Parathyroid adenoma (tissue), 2 donors: Measurements from ENCODE around the gene PSENEN.
"Not testable (repeated sequence)": the region's sequence is repeated elsewhere in the genome, so short reads cannot be mapped to it uniquely, and the experiment has no call there.

Experiments used
- H2AFZ ChIP-seq: fragments of 300-600 bp; sonication (generic); one replicate; pipeline ENCODE4 v1.7.0; 2017; ENCODE audit warnings: antibody characterized with exemption, mild to moderate bottlenecking
- H3K27ac ChIP-seq: fragments of 300-600 bp; sonication (generic); one replicate; pipeline ENCODE4 v1.7.0; 2017
- H3K27me3 ChIP-seq: fragments of 300-600 bp; sonication (generic); one replicate; pipeline ENCODE4 v1.7.0; 2017; ENCODE audit warnings: low read length; ENCODE audit not compliant: control insufficient read depth, insufficient read depth
- H3K36me3 ChIP-seq: fragments of 300-600 bp; sonication (generic); one replicate; pipeline ENCODE4 v1.7.0; 2017; ENCODE audit warnings: low read length; ENCODE audit not compliant: control insufficient read depth, insufficient read depth
- H3K4me1 ChIP-seq: fragments of 300-600 bp; sonication (generic); one replicate; pipeline ENCODE4 v1.7.0; 2017; ENCODE audit warnings: control low read depth
- H3K4me2 ChIP-seq: fragments of 300-600 bp; sonication (generic); one replicate; pipeline ENCODE4 v1.7.0; 2017; ENCODE audit warnings: low read length
- H3K4me3 ChIP-seq: fragments of 300-600 bp; sonication (generic); one replicate; pipeline ENCODE4 v1.7.0; 2017; ENCODE audit warnings: low read depth, low read length
- H3K79me2 ChIP-seq: fragments of 300-600 bp; sonication (generic); one replicate; pipeline ENCODE4 v1.7.0; 2017; ENCODE audit warnings: control low read depth
- H3K9ac ChIP-seq: fragments of 300-600 bp; sonication (generic); one replicate; pipeline ENCODE4 v1.7.0; 2017; ENCODE audit warnings: mild to moderate bottlenecking
- H3K9me3 ChIP-seq: fragments of 300-600 bp; sonication (generic); one replicate; pipeline ENCODE4 v1.7.0; 2017; ENCODE audit warnings: low read length; ENCODE audit not compliant: control insufficient read depth
- TF ChIP-seq, protein P1 (sequence below): fragments of 300-600 bp; sonication (generic); IDR thresholded peaks from one replicate; pipeline ENCODE4 v1.7.0; 2017; ENCODE audit warnings: antibody characterized with exemption, mild to moderate bottlenecking
- donor health status: primary hyperparathyroidism.

The PSENEN gene

GRCh38 chr19:35793381-35794165 is 48.1 kb downstream of the PSENEN start:
- Histone ChIP-seq H3K27me3 (no peaks in the 10 kb centered on the region), H3K4me3 (no peak overlapping the region), H3K4me2 (no peak overlapping the region), H3K9me3 (no peaks in the 10 kb centered on the region), H3K36me3 (no peaks in the 10 kb centered on the region), H3K4me1 (no peaks in the 10 kb centered on the region), H2AFZ (no peak overlapping the region), H3K79me2 (no peaks in the 10 kb centered on the region), H3K9ac (no peak overlapping the region), H3K27ac (no peak overlapping the region)
- TF ChIP-seq, protein P1, sequence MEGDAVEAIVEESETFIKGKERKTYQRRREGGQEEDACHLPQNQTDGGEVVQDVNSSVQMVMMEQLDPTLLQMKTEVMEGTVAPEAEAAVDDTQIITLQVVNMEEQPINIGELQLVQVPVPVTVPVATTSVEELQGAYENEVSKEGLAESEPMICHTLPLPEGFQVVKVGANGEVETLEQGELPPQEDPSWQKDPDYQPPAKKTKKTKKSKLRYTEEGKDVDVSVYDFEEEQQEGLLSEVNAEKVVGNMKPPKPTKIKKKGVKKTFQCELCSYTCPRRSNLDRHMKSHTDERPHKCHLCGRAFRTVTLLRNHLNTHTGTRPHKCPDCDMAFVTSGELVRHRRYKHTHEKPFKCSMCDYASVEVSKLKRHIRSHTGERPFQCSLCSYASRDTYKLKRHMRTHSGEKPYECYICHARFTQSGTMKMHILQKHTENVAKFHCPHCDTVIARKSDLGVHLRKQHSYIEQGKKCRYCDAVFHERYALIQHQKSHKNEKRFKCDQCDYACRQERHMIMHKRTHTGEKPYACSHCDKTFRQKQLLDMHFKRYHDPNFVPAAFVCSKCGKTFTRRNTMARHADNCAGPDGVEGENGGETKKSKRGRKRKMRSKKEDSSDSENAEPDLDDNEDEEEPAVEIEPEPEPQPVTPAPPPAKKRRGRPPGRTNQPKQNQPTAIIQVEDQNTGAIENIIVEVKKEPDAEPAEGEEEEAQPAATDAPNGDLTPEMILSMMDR, result no peak

DNA sequence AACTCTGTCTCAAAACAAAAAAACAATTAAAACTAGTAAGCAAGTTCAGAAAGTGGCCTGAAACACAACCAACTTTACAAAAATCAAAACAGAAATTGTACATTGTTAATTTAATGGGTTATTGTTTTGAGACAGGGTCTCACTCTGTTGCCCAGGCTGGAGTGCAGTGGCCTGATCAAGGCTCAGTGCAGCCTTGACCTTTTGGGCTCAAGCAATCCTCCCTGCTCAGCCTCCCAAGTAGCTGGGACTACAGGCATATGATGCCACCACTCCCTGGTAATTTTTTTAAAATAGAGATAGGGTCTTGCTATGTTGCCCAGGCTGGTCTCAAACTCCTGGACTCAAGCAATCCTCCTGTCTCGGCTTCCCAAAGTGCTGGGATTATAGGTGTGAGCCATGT is 50.1 kb downstream of the PSENEN start:
- not testable (repeated sequence) for H3K4me2 ChIP-seq, H3K27ac ChIP-seq, H3K36me3 ChIP-seq, H3K9me3 ChIP-seq, H2AFZ ChIP-seq, H3K9ac ChIP-seq, H3K4me1 ChIP-seq, H3K4me3 ChIP-seq, H3K79me2 ChIP-seq, H3K27me3 ChIP-seq
